Neuronal stem cell (in vitro differentiated cells): ENCODE results near the gene STARD13.

Experiments used
- DNase-seq: peaks from one replicate; pipeline ENCODE4 v3.0.0-alpha.2; 2013; ENCODE audit warnings: low spot score
- H2AFZ ChIP-seq: one replicate; pipeline ENCODE4 v1.6.1; 2013; ENCODE audit warnings: mild to moderate bottlenecking, low read length, inconsistent platforms
- H2AK5ac ChIP-seq: 2 replicates; pipeline ENCODE4 v1.6.1; 2013; ENCODE audit warnings: low read depth, mild to moderate bottlenecking, inconsistent platforms, low read length, moderate library complexity, mixed read lengths
- H2BK120ac ChIP-seq: 2 replicates; pipeline ENCODE4 v1.6.1; 2013; ENCODE audit warnings: low read depth, mild to moderate bottlenecking, inconsistent platforms, low read length, moderate library complexity, mixed read lengths
- H2BK12ac ChIP-seq: one replicate; pipeline ENCODE4 v1.6.1; 2013; ENCODE audit warnings: low read length, inconsistent platforms
- H2BK15ac ChIP-seq: 2 replicates; pipeline ENCODE4 v1.6.1; 2013; ENCODE audit warnings: mild to moderate bottlenecking, low read length, inconsistent platforms, mixed read lengths
- H2BK5ac ChIP-seq: one replicate; pipeline ENCODE4 v1.6.1; 2013; ENCODE audit warnings: inconsistent platforms, mild to moderate bottlenecking, low read length, moderate library complexity
- H3K14ac ChIP-seq: one replicate; pipeline ENCODE4 v1.6.1; 2013; ENCODE audit warnings: low read length, inconsistent platforms
- H3K18ac ChIP-seq: 2 replicates; pipeline ENCODE4 v1.6.1; 2013; ENCODE audit warnings: low read length, inconsistent platforms
- H3K23ac ChIP-seq: 2 replicates; pipeline ENCODE4 v1.6.1; 2013; ENCODE audit warnings: low read depth, mild to moderate bottlenecking, mixed read lengths, low read length, inconsistent platforms; ENCODE audit not compliant: poor library complexity
- H3K27ac ChIP-seq: replicated peaks from 3 replicates; pipeline ENCODE4 v1.5.1; 2013; ENCODE audit warnings: low read length, inconsistent platforms
- H3K27me3 ChIP-seq, 3 experiments: 2 replicates each; pipeline ENCODE4 v1.6.1; 2013; ENCODE audit warnings: low read length in 3 of 3, mild to moderate bottlenecking in 2 of 3, inconsistent platforms in 1 of 3, low read depth in 1 of 3, mixed read lengths in 1 of 3, moderate library complexity in 1 of 3; ENCODE audit not compliant: control insufficient read depth in 3 of 3, insufficient read depth in 3 of 3
- H3K36me3 ChIP-seq, 2 donors: replicated peaks in 1 of 2; 2 replicates each; pipeline ENCODE4 v1.6.1; 2013; ENCODE audit warnings: low read length in 2 of 2; ENCODE audit not compliant: control insufficient read depth in 2 of 2, insufficient read depth in 2 of 2
- H3K4ac ChIP-seq: 2 replicates; pipeline ENCODE4 v1.6.1; 2013; ENCODE audit warnings: inconsistent platforms, mild to moderate bottlenecking, low read length, moderate library complexity
- H3K4me1 ChIP-seq, 2 donors: 1 replicate in 1 of 2; 2 replicates in 1 of 2; pipeline ENCODE4 v1.6.1; 2013; ENCODE audit warnings: low read length in 2 of 2, low read depth in 1 of 2; ENCODE audit not compliant: control insufficient read depth in 2 of 2, insufficient read depth in 1 of 2
- H3K4me2 ChIP-seq: one replicate; pipeline ENCODE4 v1.6.1; 2013; ENCODE audit warnings: mild to moderate bottlenecking, low read length, inconsistent platforms; ENCODE audit not compliant: insufficient read depth, poor library complexity, severe bottlenecking
- H3K4me3 ChIP-seq, 2 donors: 2 replicates each; pipeline ENCODE4 v1.5.1; 2013; ENCODE audit warnings: low read length in 2 of 2, mild to moderate bottlenecking in 2 of 2, inconsistent platforms in 1 of 2, moderate library complexity in 1 of 2
- H3K79me1 ChIP-seq: one replicate; pipeline ENCODE4 v1.6.1; 2013; ENCODE audit warnings: low read depth, mild to moderate bottlenecking, inconsistent platforms, low read length, moderate library complexity
- H3K9ac ChIP-seq: one replicate; pipeline ENCODE4 v1.6.1; 2013; ENCODE audit warnings: mild to moderate bottlenecking, low read depth, low read length, inconsistent platforms; ENCODE audit not compliant: poor library complexity
- H3K9me3 ChIP-seq, 2 donors: replicated peaks in 1 of 2; 2 replicates each; pipeline versions ENCODE3 to v1.6.1; 2013; ENCODE audit warnings: low read length in 2 of 2, mild to moderate bottlenecking in 2 of 2, inconsistent platforms in 1 of 2, low read depth in 1 of 2, mixed read lengths in 1 of 2, moderate library complexity in 1 of 2; ENCODE audit not compliant: control insufficient read depth in 2 of 2, insufficient read depth in 1 of 2
- H4K8ac ChIP-seq: one replicate; pipeline ENCODE4 v1.6.1; 2013; ENCODE audit warnings: low read depth, mild to moderate bottlenecking, inconsistent platforms, low read length, moderate library complexity
- H4K91ac ChIP-seq: one replicate; pipeline ENCODE4 v1.6.1; 2013; ENCODE audit warnings: low read length, low read depth, mild to moderate bottlenecking, inconsistent platforms; ENCODE audit not compliant: poor library complexity
- WGBS, 2 donors: extraction: QIAGEN DNeasy Blood & Tissue Kit; methylation state at CpG; one replicate each; pipeline ENCODE4 v1.1.7; 2013; ENCODE audit warnings: missing lambda C conversion rate in 2 of 2, mixed read lengths in 1 of 2; ENCODE audit not compliant: insufficient read length in 2 of 2, insufficient replicate concordance in 1 of 2; ENCODE audit errors: extremely low coverage in 2 of 2; 5-methylcytosine and 5-hydroxymethylcytosine counted together

The STARD13 gene

DNA sequence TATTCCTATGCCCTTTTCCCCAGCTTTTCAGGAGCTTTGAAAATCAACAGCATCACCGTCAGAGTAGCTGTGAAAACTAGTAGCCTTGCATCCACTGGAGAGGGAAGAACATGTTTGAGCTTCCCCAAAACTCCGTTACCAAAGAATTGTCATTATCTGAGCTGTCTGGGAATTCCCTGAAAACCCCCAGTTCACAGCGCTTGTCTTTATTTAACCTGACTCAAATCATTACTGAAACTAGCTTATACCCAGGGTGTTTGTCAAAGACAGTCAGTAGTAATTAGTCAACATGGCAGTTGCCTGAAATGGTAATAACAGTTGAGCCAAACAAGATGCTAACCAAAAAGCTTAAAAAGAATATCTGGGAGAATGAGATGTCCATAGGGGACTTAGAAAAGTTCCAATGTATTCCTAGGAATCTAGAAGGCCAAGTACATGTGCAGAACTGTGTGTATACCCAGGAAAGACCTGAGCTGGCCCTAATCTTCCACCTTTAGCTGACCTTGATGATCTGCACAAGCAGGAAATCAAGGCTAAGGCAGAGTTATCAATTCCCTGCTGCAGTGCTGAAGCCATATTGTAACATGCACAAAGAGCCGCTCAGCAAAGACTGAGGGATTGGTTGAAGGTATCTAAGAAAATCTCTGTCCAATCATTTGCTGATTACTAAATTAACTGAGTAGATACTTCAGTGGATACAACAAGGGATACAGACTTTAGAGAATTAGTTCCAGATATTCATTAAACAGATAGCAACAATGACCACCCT, 138.5 kb downstream of the STARD13 start:
- Histone ChIP-seq H3K4me3 (no peak overlapping the region), H3K4me2 (no peak overlapping the region), H2BK12ac (no peak overlapping the region), H4K8ac (no peak overlapping the region), H3K4ac (no peak overlapping the region), H3K18ac (no peak overlapping the region), H4K91ac (no peak overlapping the region), H2BK15ac (no peak overlapping the region), H3K23ac (no peak overlapping the region), H3K36me3 (no peaks in the 10 kb centered on the region), H3K9me3 (no peaks in the 10 kb centered on the region), H3K79me1 (no peaks in the 10 kb centered on the region), H3K4me1 (no peaks in the 10 kb centered on the region), H3K14ac (no peak overlapping the region), H3K27me3 (no peaks in the 10 kb centered on the region), H3K9ac (no peak overlapping the region), H2BK120ac (no peak overlapping the region), H3K27ac (no peak overlapping the region), H2AFZ (no peak overlapping the region), H2AK5ac (no peak overlapping the region), H2BK5ac (no peak overlapping the region)
- WGBS, 2 donors = no CpG with 5 or more reads among the region's 4 CpGs
- DNase-seq = no peak

DNA sequence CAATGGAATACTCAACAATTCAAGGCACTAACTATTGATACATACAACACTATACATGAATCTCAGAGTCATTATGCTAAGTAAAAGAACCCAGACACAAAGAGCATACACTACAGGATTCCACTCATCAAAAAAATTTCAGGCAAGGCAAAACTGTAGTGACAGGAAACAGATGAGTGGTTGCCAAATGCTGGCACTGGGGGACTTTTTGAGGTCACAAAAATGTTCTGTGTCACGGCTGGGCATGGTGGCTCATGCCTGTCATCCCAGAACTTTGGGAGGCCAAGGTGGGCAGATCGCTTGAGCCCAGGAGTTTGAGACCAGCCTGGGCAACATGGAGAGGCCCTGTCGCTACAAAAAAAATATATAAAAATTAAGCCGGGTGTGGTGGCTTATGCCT, 139.9 kb downstream of the STARD13 start:
- Histone ChIP-seq H3K27me3 (no peaks in the 10 kb centered on the region), H2AK5ac (no peak overlapping the region), H4K8ac (no peak overlapping the region), H3K36me3 (no peaks in the 10 kb centered on the region), H3K4me2 (no peak overlapping the region), H2BK5ac (no peak overlapping the region), H2BK120ac (no peak overlapping the region), H2AFZ (no peak overlapping the region), H3K18ac (no peak overlapping the region), H3K27ac (no peak overlapping the region), H3K4me3 (no peak overlapping the region), H4K91ac (no peak overlapping the region), H3K9ac (no peak overlapping the region), H2BK15ac (no peak overlapping the region), H3K9me3 (no peaks in the 10 kb centered on the region), H3K4me1 (no peaks in the 10 kb centered on the region), H3K14ac (no peak overlapping the region), H2BK12ac (no peak overlapping the region), H3K23ac (no peak overlapping the region), H3K79me1 (no peaks in the 10 kb centered on the region), H3K4ac (no peak overlapping the region)
- no CpG with 5 or more reads among the region's 4 CpGs for WGBS, 2 donors
- DNase-seq = no peak

DNA sequence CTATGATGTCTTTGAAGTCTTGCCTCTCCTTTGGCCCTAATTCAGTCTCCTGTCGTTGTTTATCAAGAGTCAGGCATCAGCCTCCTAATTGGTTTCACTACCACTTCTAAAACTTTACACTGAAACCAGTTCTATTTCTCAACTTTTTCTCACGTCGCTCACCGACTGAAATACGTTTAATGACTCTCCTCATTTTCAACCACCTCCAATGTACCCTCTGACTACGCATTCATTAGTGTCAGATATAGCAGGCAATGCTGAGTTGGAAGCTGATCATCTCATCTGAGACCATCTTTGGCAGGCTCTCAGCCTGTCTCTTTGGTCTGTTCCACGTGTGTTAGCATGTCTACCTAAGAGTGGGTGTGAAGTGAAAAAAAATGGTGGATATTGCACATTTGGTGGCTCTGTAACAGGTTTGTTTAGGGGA, 141.2 kb downstream of the STARD13 start:
- Histone ChIP-seq H2AK5ac (no peak overlapping the region), H2BK12ac (no peak overlapping the region), H2BK120ac (no peak overlapping the region), H3K23ac (no peak overlapping the region), H3K9ac (no peak overlapping the region), H3K4me3 (no peak overlapping the region), H3K4me1 (peaks cover 0 to 2% of the 10 kb centered on the region in 2 donors), H3K27me3 (no peaks in the 10 kb centered on the region), H3K4me2 (no peak overlapping the region), H3K9me3 (no peaks in the 10 kb centered on the region), H2AFZ (no peak overlapping the region), H3K18ac (no peak overlapping the region), H2BK5ac (no peak overlapping the region), H4K91ac (no peak overlapping the region), H3K4ac (no peak overlapping the region), H3K79me1 (no peaks in the 10 kb centered on the region), H3K27ac (no peak overlapping the region), H3K36me3 (no peaks in the 10 kb centered on the region), H2BK15ac (no peak overlapping the region), H4K8ac (no peak overlapping the region), H3K14ac (no peak overlapping the region)
- 100% methylated on average over 4 of the region's 7 CpGs for WGBS, 2 donors
- DNase-seq = no peak

DNA sequence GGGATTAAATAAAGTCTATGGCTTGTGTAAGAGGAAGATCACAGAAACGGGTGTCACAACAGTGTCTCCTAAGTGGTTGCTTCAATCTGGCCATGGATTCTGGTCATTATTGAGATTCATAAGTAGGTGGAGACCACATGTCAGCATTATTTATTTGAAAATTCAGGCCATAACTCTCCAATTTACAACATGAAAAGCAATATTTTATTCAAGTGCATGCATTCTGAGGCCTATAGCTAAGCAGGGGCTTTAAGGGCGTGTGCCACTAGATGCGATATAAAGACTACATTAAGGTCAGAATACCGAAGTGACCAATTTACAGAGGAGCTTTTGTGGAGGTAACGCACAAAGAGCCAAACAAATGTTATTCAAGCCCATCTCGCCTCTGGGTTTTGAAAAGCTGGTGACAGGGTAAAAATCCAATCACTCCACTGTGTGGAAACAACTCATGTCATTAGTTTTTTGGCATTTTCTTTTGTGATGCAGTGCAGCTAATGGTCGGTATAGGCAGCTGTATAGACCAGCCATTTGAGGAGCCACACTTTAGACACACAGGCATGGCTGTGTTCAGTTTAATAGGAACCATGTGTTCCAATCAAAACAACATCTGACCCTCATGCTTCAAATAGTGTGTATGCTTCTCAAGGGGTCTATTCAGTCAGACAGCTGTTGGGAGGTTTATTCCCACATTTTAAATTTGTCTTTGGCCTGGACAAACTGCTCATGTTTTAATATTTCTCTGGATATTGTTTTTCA, 145.6 kb downstream of the STARD13 start:
- no peaks in the 10 kb centered on the region for H3K27me3 ChIP-seq
- H3K14ac ChIP-seq = no peak overlapping the region
- H2AFZ ChIP-seq = no peak overlapping the region
- no CpG with 5 or more reads among the region's 7 CpGs for WGBS, 2 donors
- H4K8ac ChIP-seq = no peak overlapping the region
- H3K4me3 ChIP-seq = no peak overlapping the region
- DNase-seq = no peak
- H2BK12ac ChIP-seq = no peak overlapping the region
- no peak overlapping the region for H3K4me2 ChIP-seq
- no peak overlapping the region for H3K27ac ChIP-seq
- H3K79me1 ChIP-seq = no peaks in the 10 kb centered on the region
- no peak overlapping the region for H3K4ac ChIP-seq
- peaks cover 0 to 2% of the 10 kb centered on the region in 2 donors for H3K4me1 ChIP-seq
- H3K9me3 ChIP-seq = peaks cover 0 to 5% of the 10 kb centered on the region in 2 donors
- H4K91ac ChIP-seq = no peak overlapping the region
- H3K36me3 ChIP-seq = no peaks in the 10 kb centered on the region
- H3K9ac ChIP-seq = no peak overlapping the region
- no peak overlapping the region for H2BK15ac ChIP-seq
- H2BK120ac ChIP-seq = no peak overlapping the region
- H2AK5ac ChIP-seq = no peak overlapping the region
- H3K18ac ChIP-seq = no peak overlapping the region
- H2BK5ac ChIP-seq = no peak overlapping the region
- H3K23ac ChIP-seq = no peak overlapping the region
